Skeletal muscle tissue (tissue), 4 donors: ENCODE data around the gene COX10. TPM values are rescaled to one million over a fixed set of nuclear protein-coding genes. Genes with fewer than 3 reads are reported as not detected.

ENCODE experiments used
- H3K27ac ChIP-seq: one replicate; pipeline ENCODE4 v1.7.0; 2013; ENCODE audit warnings: mild to moderate bottlenecking, low read depth, low read length, inconsistent platforms
- H3K27me3 ChIP-seq, 3 donors: one replicate each; pipeline ENCODE4 v1.7.0; 2013; ENCODE audit warnings: low read length in 3 of 3; ENCODE audit not compliant: control insufficient read depth in 3 of 3, insufficient read depth in 3 of 3
- H3K36me3 ChIP-seq, 3 donors: one replicate each; pipeline ENCODE4 v1.7.0; 2013; ENCODE audit warnings: low read length in 3 of 3; ENCODE audit not compliant: control insufficient read depth in 3 of 3, insufficient read depth in 3 of 3
- H3K4me1 ChIP-seq, 3 donors: one replicate each; pipeline ENCODE4 v1.7.0; 2013; ENCODE audit warnings: low read length in 3 of 3, mild to moderate bottlenecking in 3 of 3; ENCODE audit not compliant: control insufficient read depth in 3 of 3, insufficient read depth in 3 of 3
- H3K4me3 ChIP-seq, 3 donors: one replicate each; pipeline ENCODE4 v1.7.0; 2013; ENCODE audit warnings: low read length in 3 of 3
- H3K9ac ChIP-seq, 3 donors: one replicate each; pipeline ENCODE4 v1.7.0; 2013; ENCODE audit warnings: low read length in 3 of 3, mild to moderate bottlenecking in 3 of 3, moderate library complexity in 2 of 3, low read depth in 1 of 3
- H3K9me3 ChIP-seq, 3 donors: one replicate each; pipeline ENCODE4 v1.7.0; 2013; ENCODE audit warnings: low read length in 3 of 3; ENCODE audit not compliant: control insufficient read depth in 3 of 3
- total RNA-seq: library from RNA; depleted of rRNA; stranded (reverse); fragments of >200 nt; gene quantifications from one replicate; pipeline ENCODE4 v1.2.3, GENCODE V29; 2014
- donor health status: Osteomylitis.

Gene COX10
- total RNA-seq, 1 donor from 2014 or later: 17.7 TPM

- Histone ChIP-seq H3K4me3 (no peak overlapping the region), H3K27me3 (no peaks in the 10 kb centered on the region), H3K27ac (no peak overlapping the region), H3K36me3 (no peaks in the 10 kb centered on the region), H3K4me1 (peaks cover 0 to 7% (median 3%) of the 10 kb centered on the region in 3 donors), H3K9me3 (no peaks in the 10 kb centered on the region), H3K9ac (no peak overlapping the region)
Observed at GRCh38 chr17:14092808-14093207, 23.5 kb downstream of the COX10 start.

GRCh38 chr17:14094676-14095601, 25.6 kb downstream of the COX10 start:
- Histone ChIP-seq H3K4me1 (peaks cover 0 to 7% (median 3%) of the 10 kb centered on the region in 3 donors), H3K27ac (no peak overlapping the region), H3K4me3 (no peak overlapping the region), H3K36me3 (no peaks in the 10 kb centered on the region), H3K27me3 (no peaks in the 10 kb centered on the region), H3K9me3 (no peaks in the 10 kb centered on the region), H3K9ac (no peak overlapping the region)

- Histone ChIP-seq H3K4me3 (no peak overlapping the region), H3K9me3 (no peaks in the 10 kb centered on the region), H3K9ac (no peak overlapping the region), H3K27me3 (no peaks in the 10 kb centered on the region), H3K4me1 (peaks cover 0 to 7% (median 3%) of the 10 kb centered on the region in 3 donors), H3K27ac (no peak overlapping the region), H3K36me3 (no peaks in the 10 kb centered on the region)
Observed at GRCh38 chr17:14095631-14096030, 26.3 kb downstream of the COX10 start.

- H3K36me3 ChIP-seq: no peaks in the 10 kb centered on the region
- H3K4me3 ChIP-seq: no peak overlapping the region
- no peaks in the 10 kb centered on the region for H3K27me3 ChIP-seq
- no peaks in the 10 kb centered on the region for H3K9me3 ChIP-seq
- peaks cover 0 to 7% (median 3%) of the 10 kb centered on the region in 3 donors for H3K4me1 ChIP-seq
- H3K9ac ChIP-seq: no peak overlapping the region
- H3K27ac ChIP-seq: no peak overlapping the region
Observed at GRCh38 chr17:14098246-14098645, 28.9 kb downstream of the COX10 start.

- Histone ChIP-seq H3K27me3 (no peaks in the 10 kb centered on the region), H3K9me3 (no peaks in the 10 kb centered on the region), H3K4me3 (no peak overlapping the region), H3K4me1 (no peaks in the 10 kb centered on the region), H3K27ac (no peak overlapping the region), H3K36me3 (peaks cover 0 to 7% (median 2%) of the 10 kb centered on the region in 3 donors), H3K9ac (no peak overlapping the region)
Observed at GRCh38 chr17:14101976-14102375, 32.7 kb downstream of the COX10 start.

- Histone ChIP-seq H3K9ac (no peak overlapping the region), H3K4me3 (no peak overlapping the region), H3K27me3 (no peaks in the 10 kb centered on the region), H3K27ac (no peak overlapping the region), H3K4me1 (no peaks in the 10 kb centered on the region), H3K36me3 (peaks cover 0 to 7% (median 2%) of the 10 kb centered on the region in 3 donors), H3K9me3 (no peaks in the 10 kb centered on the region)
Observed at GRCh38 chr17:14103836-14104235, 34.5 kb downstream of the COX10 start.

- Histone ChIP-seq H3K4me3 (no peak overlapping the region), H3K27ac (no peak overlapping the region), H3K9me3 (no peaks in the 10 kb centered on the region), H3K4me1 (no peaks in the 10 kb centered on the region), H3K27me3 (no peaks in the 10 kb centered on the region), H3K36me3 (peaks cover 0 to 7% (median 2%) of the 10 kb centered on the region in 3 donors), H3K9ac (no peak overlapping the region)
Observed at GRCh38 chr17:14104734-14105133, 35.4 kb downstream of the COX10 start.

GRCh38 chr17:14107889-14108288, 38.6 kb downstream of the COX10 start:
- Histone ChIP-seq H3K4me1 (no peaks in the 10 kb centered on the region), H3K9ac (no peak overlapping the region), H3K9me3 (no peaks in the 10 kb centered on the region), H3K27ac (no peak overlapping the region), H3K36me3 (peaks cover 0 to 7% (median 2%) of the 10 kb centered on the region in 3 donors), H3K4me3 (no peak overlapping the region), H3K27me3 (no peaks in the 10 kb centered on the region)

GRCh38 chr17:14112407-14112806, 43.1 kb downstream of the COX10 start:
- Histone ChIP-seq H3K36me3 (no peaks in the 10 kb centered on the region), H3K4me1 (no peaks in the 10 kb centered on the region), H3K4me3 (no peak overlapping the region), H3K27me3 (no peaks in the 10 kb centered on the region), H3K27ac (no peak overlapping the region), H3K9ac (no peak overlapping the region), H3K9me3 (no peaks in the 10 kb centered on the region)

- H3K27me3 ChIP-seq: no peaks in the 10 kb centered on the region
- no peaks in the 10 kb centered on the region for H3K36me3 ChIP-seq
- H3K4me1 ChIP-seq: no peaks in the 10 kb centered on the region
- H3K9ac ChIP-seq: no peak overlapping the region
- no peaks in the 10 kb centered on the region for H3K9me3 ChIP-seq
- no peak overlapping the region for H3K27ac ChIP-seq
- no peak overlapping the region for H3K4me3 ChIP-seq
Observed at GRCh38 chr17:14113137-14113536, 43.8 kb downstream of the COX10 start.
